B cell (primary cell): Measurements from ENCODE around the gene ZNF618.

ENCODE experiments used
- EZH2 ChIP-seq: IDR thresholded peaks from 2 replicates; pipeline ENCODE4 v1.6.1; 2012; ENCODE audit warnings: borderline replicate concordance, low read depth, mild to moderate bottlenecking, moderate library complexity, low read length; ENCODE audit not compliant: insufficient read depth, poor library complexity, severe bottlenecking
- TF ChIP-seq, protein P1 (sequence below): fragments of 200-600 bp; IDR thresholded peaks from one replicate; pipeline ENCODE4 v1.8.0; 2022; ENCODE audit warnings: antibody characterized with exemption, mild to moderate bottlenecking

GRCh38 chr9:113943112-113944009 lies 67.3 kb downstream of the ZNF618 start:
- TF ChIP-seq, protein P1, sequence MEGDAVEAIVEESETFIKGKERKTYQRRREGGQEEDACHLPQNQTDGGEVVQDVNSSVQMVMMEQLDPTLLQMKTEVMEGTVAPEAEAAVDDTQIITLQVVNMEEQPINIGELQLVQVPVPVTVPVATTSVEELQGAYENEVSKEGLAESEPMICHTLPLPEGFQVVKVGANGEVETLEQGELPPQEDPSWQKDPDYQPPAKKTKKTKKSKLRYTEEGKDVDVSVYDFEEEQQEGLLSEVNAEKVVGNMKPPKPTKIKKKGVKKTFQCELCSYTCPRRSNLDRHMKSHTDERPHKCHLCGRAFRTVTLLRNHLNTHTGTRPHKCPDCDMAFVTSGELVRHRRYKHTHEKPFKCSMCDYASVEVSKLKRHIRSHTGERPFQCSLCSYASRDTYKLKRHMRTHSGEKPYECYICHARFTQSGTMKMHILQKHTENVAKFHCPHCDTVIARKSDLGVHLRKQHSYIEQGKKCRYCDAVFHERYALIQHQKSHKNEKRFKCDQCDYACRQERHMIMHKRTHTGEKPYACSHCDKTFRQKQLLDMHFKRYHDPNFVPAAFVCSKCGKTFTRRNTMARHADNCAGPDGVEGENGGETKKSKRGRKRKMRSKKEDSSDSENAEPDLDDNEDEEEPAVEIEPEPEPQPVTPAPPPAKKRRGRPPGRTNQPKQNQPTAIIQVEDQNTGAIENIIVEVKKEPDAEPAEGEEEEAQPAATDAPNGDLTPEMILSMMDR, result no peak
- TF ChIP-seq EZH2, result no peak
